K562 (cell line): ENCODE results near the gene EIF2S2. TPM values are rescaled to one million over a fixed set of nuclear protein-coding genes. Genes with fewer than 3 reads are reported as not detected.
"Not testable (repeated sequence)": the region's sequence is repeated elsewhere in the genome, so short reads cannot be mapped to it uniquely, and the experiment has no call there.

Source experiments
- ATAC-seq: fragments of 200-7000 bp; cut with Tn5 transposase; 3 replicates; pipeline ENCODE4 v1.9.1; 2020; ENCODE audit warnings: moderate library complexity
- BruUV-seq: library from RNA; stranded (reverse); fragments of 400-500 nt; replicated peaks from 2 replicates; lab custom pipeline; 2021; lab: Mats Ljungman, UMichigan
- CTCF ChIA-PET: fragments of 300-600 bp; formaldehyde crosslinking; extraction: SDS; loops from one replicate; lab custom pipeline; 2021; ENCODE audit warnings: low intra/inter-chr PET ratio; lab: Yijun Ruan, JAX
- POLR2A ChIA-PET: fragments of 300-600, 350-650 bp; sonication (Branson Sonifier 250); formaldehyde crosslinking; extraction: SDS; loops from one replicate; lab custom pipeline; 2021; ENCODE audit warnings: antibody characterized with exemption, inconsistent platforms; lab: Yijun Ruan, JAX
- DNase-seq, 4 experiments: peaks; one replicate each; pipeline versions ENCODE4 v3.0.0 to v3.0.0-alpha.2; 2011 to 2018; ENCODE audit warnings: low spot score in 3 of 4, mixed read lengths in 3 of 4; ENCODE audit errors: extremely low read depth in 1 of 4
- FAIRE-seq: peaks from 2 replicates; lab custom pipeline; 2011; peaks lifted over from hg19 to GRCh38; lab: Jason Lieb, UNC
- H2AFZ ChIP-seq: 2 replicates; pipeline ENCODE4 v1.6.0; 2011; ENCODE audit warnings: low read depth, low read length, control low read depth, inconsistent platforms
- H3K27ac ChIP-seq: fragments of 200-600 bp; 3 replicates; pipeline ENCODE4 v1.8.0; 2011; ENCODE audit warnings: low read depth, mild to moderate bottlenecking, control low read depth, inconsistent platforms, low read length, moderate library complexity, mixed read lengths; ENCODE audit errors: extremely low read depth
- H3K27me3 ChIP-seq, 2 experiments: fragments of 300-600 bp in 1 of 2; 2 replicates in 1 of 2; 3 replicates in 1 of 2; pipeline versions ENCODE4 v1.6.0 to v1.8.0; 2011; ENCODE audit warnings: inconsistent platforms in 2 of 2, low read length in 2 of 2, mild to moderate bottlenecking in 1 of 2, mixed read lengths in 1 of 2, moderate library complexity in 1 of 2; ENCODE audit not compliant: control insufficient read depth in 2 of 2, insufficient read depth in 2 of 2
- H3K36me3 ChIP-seq: fragments of 300-600 bp; 3 replicates; pipeline ENCODE4 v1.8.0; 2011; ENCODE audit warnings: mild to moderate bottlenecking, low read length, inconsistent platforms; ENCODE audit not compliant: control insufficient read depth, insufficient read depth
- H3K4me1 ChIP-seq, 2 experiments: fragments of 200-600 bp in 1 of 2; replicated peaks in 1 of 2; 2 replicates in 1 of 2; 3 replicates in 1 of 2; pipeline versions ENCODE4 v1.5.1 to v1.8.0; 2011; ENCODE audit warnings: inconsistent platforms in 2 of 2, low read length in 2 of 2, mild to moderate bottlenecking in 1 of 2, mixed read lengths in 1 of 2, moderate library complexity in 1 of 2; ENCODE audit not compliant: control insufficient read depth in 2 of 2, insufficient read depth in 2 of 2
- H3K4me2 ChIP-seq: 2 replicates; pipeline ENCODE4 v1.6.1; 2011; ENCODE audit warnings: low read length, control low read depth, inconsistent platforms, mixed read lengths; ENCODE audit not compliant: insufficient read depth
- H3K4me3 ChIP-seq: fragments of 200-600 bp; sonication (generic), shearing (Covaris generic); 2 replicates; pipeline ENCODE4 v1.5.1; 2016; ENCODE audit warnings: control low read depth, inconsistent platforms
- H3K79me2 ChIP-seq: fragments of 200-600 bp; 3 replicates; pipeline ENCODE4 v1.8.0; 2011; ENCODE audit warnings: low read length, inconsistent platforms; ENCODE audit not compliant: control insufficient read depth, insufficient read depth
- H3K9ac ChIP-seq, 2 experiments: 2 replicates each; pipeline versions ENCODE4 v1.6.0 to v1.6.1; 2011; ENCODE audit warnings: low read depth in 2 of 2, low read length in 2 of 2, control low read depth in 1 of 2, inconsistent platforms in 1 of 2, mild to moderate bottlenecking in 1 of 2, mixed read lengths in 1 of 2; ENCODE audit not compliant: insufficient read depth in 1 of 2
- H3K9me1 ChIP-seq: one replicate; pipeline ENCODE4 v1.6.0; 2011; ENCODE audit warnings: inconsistent platforms, mild to moderate bottlenecking, low read length, moderate library complexity; ENCODE audit not compliant: control insufficient read depth, insufficient read depth
- H3K9me3 ChIP-seq: replicated peaks from 2 replicates; pipeline ENCODE4 v1.5.1; 2011; ENCODE audit warnings: low read depth, low read length, inconsistent platforms; ENCODE audit not compliant: control insufficient read depth, insufficient read depth
- H4K20me1 ChIP-seq: replicated peaks from 2 replicates; pipeline ENCODE4 v1.6.1; 2011; ENCODE audit warnings: low read length, inconsistent platforms, mixed read lengths; ENCODE audit not compliant: control insufficient read depth, insufficient read depth
- ESRRA ChIP-seq: fragments of 450-650 bp; IDR thresholded peaks from 2 replicates; pipeline ENCODE4 v1.6.1; 2014; ENCODE audit warnings: low read depth, mild to moderate bottlenecking, moderate library complexity, borderline replicate concordance
- L3MBTL2 ChIP-seq: fragments of 450-650 bp; IDR thresholded peaks from 2 replicates; pipeline ENCODE4 v1.6.1; 2016; ENCODE audit warnings: mild to moderate bottlenecking, moderate library complexity
- MEIS2 ChIP-seq: fragments of 450-650 bp; IDR thresholded peaks from 2 replicates; pipeline ENCODE4 v1.6.1; 2014; ENCODE audit warnings: mild to moderate bottlenecking; ENCODE audit not compliant: partially characterized antibody
- PKNOX1 ChIP-seq: fragments of 450-650 bp; IDR thresholded peaks from 2 replicates; pipeline ENCODE4 v1.6.1; 2016
- SMAD4 ChIP-seq: fragments of 250-450 bp; sonication (Bioruptor Pico); conservative IDR thresholded peaks from 2 replicates; pipeline ENCODE4 v1.8.0; 2021; ENCODE audit warnings: inconsistent platforms, mild to moderate bottlenecking, moderate library complexity
- TOE1 ChIP-seq, 2 experiments: fragments of 450-650 bp in 1 of 2; sonication (generic) in 1 of 2; formaldehyde crosslinking in 1 of 2; IDR thresholded peaks; 2 replicates each; pipeline versions ENCODE4 v1.7.1 to v1.8.0; 2016 to 2022; ENCODE audit warnings: borderline replicate concordance in 2 of 2, mild to moderate bottlenecking in 2 of 2, antibody characterized with exemption in 1 of 2, inconsistent platforms in 1 of 2, low read depth in 1 of 2, missing genetic modification reagents in 1 of 2, moderate library complexity in 1 of 2
- WGBS: fragments of 100-300 bp; shearing (Covaris generic); methylation state at CpG from one replicate; pipeline ENCODE4 v1.1.6; 2016; ENCODE audit warnings: low coverage, mixed read lengths; ENCODE audit not compliant: insufficient coverage; ENCODE audit errors: missing lambda C conversion rate; 5-methylcytosine and 5-hydroxymethylcytosine counted together
- in situ Hi-C: fragments of 300-500 bp; cut with MboI; formaldehyde crosslinking; loops from 4 replicates; pipeline ENCODE4 v1.15.0; 2018; ENCODE audit warnings: inconsistent platforms, mixed read lengths
- intact Hi-C: fragments of 100-400 bp; cut with micrococcal nuclease; formaldehyde crosslinking; loops from 2 replicates; pipeline ENCODE4 v1.14.2; 2022
- polyA plus RNA-seq, 8 experiments: library from polyadenylated mRNA; depleted of rRNA in 4 of 8; stranded (reverse) in 5 of 8; unstranded in 3 of 8; fragments of >200 nt; fragmentation: Nextera tagmentation in 2 of 8; fragmentation: Illumina TruSeq in 1 of 8; extraction: Ambion mirVana in 2 of 8; extraction: Trizol in 1 of 8; gene quantifications; 2 replicates each; pipeline versions ENCODE4 v1.2.1 to v1.2.3, GENCODE V29; 2011 to 2014; ENCODE audit warnings: inconsistent platforms in 1 of 8, missing spikeins in 1 of 8
- total RNA-seq, 7 experiments: library from RNA; depleted of rRNA in 6 of 7; stranded (reverse); fragments of >200 nt in 6 of 7; fragmentation: Illumina TruSeq in 2 of 7; extraction: Trizol in 2 of 7; gene quantifications; 2 replicates each; pipeline versions ENCODE4 v1.2.1 to v1.2.3, GENCODE V29; 2011 to 2021; ENCODE audit warnings: low replicate concordance in 1 of 7
- TF ChIP-seq, protein P1 (sequence below), 2 experiments: fragments of 450-650 bp in 1 of 2; IDR thresholded peaks; 2 replicates each; pipeline ENCODE4 v1.6.1; 2011 to 2017; ENCODE audit warnings: low read depth in 2 of 2, antibody characterized with exemption in 1 of 2, borderline replicate concordance in 1 of 2, low read length in 1 of 2, mild to moderate bottlenecking in 1 of 2, mixed read lengths in 1 of 2; ENCODE audit not compliant: control insufficient read depth in 1 of 2
- TF ChIP-seq, protein P2 (sequence below): fragments of 450-650 bp; IDR thresholded peaks from 2 replicates; pipeline ENCODE4 v1.6.1; 2016; ENCODE audit warnings: antibody characterized with exemption
- TF ChIP-seq, protein P3 (sequence below), 2 experiments: IDR thresholded peaks in 1 of 2; conservative IDR thresholded peaks in 1 of 2; 2 replicates each; pipeline ENCODE4 v1.6.1; 2016; ENCODE audit warnings: low read depth in 2 of 2, mild to moderate bottlenecking in 1 of 2, missing compliant biosample characterization in 1 of 2, missing genetic modification characterization in 1 of 2, moderate library complexity in 1 of 2

EIF2S2 gene
- total and polyA plus RNA-seq, 9 of the 15 experiments (the other 6 are each of a cell fraction or from before 2014, with no cell fraction given) = 79.7 to 220 (median 154) TPM

- TF ChIP-seq, protein P1, sequence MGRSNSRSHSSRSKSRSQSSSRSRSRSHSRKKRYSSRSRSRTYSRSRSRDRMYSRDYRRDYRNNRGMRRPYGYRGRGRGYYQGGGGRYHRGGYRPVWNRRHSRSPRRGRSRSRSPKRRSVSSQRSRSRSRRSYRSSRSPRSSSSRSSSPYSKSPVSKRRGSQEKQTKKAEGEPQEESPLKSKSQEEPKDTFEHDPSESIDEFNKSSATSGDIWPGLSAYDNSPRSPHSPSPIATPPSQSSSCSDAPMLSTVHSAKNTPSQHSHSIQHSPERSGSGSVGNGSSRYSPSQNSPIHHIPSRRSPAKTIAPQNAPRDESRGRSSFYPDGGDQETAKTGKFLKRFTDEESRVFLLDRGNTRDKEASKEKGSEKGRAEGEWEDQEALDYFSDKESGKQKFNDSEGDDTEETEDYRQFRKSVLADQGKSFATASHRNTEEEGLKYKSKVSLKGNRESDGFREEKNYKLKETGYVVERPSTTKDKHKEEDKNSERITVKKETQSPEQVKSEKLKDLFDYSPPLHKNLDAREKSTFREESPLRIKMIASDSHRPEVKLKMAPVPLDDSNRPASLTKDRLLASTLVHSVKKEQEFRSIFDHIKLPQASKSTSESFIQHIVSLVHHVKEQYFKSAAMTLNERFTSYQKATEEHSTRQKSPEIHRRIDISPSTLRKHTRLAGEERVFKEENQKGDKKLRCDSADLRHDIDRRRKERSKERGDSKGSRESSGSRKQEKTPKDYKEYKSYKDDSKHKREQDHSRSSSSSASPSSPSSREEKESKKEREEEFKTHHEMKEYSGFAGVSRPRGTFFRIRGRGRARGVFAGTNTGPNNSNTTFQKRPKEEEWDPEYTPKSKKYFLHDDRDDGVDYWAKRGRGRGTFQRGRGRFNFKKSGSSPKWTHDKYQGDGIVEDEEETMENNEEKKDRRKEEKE (IDR thresholded peaks at IDR 0.05; ENCODE audit: borderline replicate concordance in 1 of 2, control insufficient read depth in 1 of 2, low read depth in 2 of 2, low read length in 1 of 2) = no peak
- TF ChIP-seq L3MBTL2 (no peak), ESRRA (no peak)
- TF ChIP-seq, protein P2, sequence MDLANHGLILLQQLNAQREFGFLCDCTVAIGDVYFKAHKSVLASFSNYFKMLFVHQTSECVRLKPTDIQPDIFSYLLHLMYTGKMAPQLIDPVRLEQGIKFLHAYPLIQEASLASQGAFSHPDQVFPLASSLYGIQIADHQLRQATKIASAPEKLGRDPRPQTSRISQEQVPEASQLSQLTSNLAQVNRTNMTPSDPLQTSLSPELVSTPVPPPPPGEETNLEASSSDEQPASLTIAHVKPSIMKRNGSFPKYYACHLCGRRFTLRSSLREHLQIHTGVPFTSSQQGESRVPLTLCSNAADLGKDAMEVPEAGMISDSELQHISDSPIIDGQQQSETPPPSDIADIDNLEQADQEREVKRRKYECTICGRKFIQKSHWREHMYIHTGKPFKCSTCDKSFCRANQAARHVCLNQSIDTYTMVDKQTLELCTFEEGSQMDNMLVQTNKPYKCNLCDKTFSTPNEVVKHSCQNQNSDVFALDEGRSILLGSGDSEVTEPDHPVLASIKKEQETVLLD = no peak
Observed at GRCh38 chr20:34155836-34156235, 43.8 kb upstream of the EIF2S2 start (continued).

DNA sequence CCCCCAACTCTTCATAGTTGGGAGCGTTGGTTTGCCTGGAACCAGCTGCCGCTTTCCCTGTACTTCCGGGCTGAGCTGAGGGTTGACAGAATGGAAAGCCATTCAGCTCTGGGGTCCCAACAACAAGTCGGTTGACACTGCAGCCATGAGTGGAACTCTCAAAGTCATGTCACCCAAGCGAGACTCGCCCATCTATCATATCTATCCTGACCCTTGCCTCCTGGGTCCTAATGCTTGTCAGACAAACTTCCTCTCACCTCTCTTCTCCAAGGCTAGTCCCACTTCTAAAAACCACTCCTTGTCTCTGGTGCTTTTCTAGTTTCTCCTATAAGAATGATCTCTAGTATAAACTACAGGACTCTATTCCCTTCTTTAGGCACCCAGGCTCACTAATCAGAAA is 41.1 kb upstream of the EIF2S2 start:
- CTCF ChIA-PET; H3K9me1 ChIP-seq; H4K20me1 ChIP-seq; ATAC-seq; H3K27me3 ChIP-seq; H3K79me2 ChIP-seq; H3K9ac ChIP-seq; FAIRE-seq; H3K4me3 ChIP-seq; in situ Hi-C loops; intact Hi-C loops; H3K9me3 ChIP-seq; H3K4me1 ChIP-seq; BruUV-seq; H3K27ac ChIP-seq; H3K36me3 ChIP-seq; DNase-seq; TF ChIP-seq TOE1 (CRISPR knock-in tag; IDR thresholded peaks at IDR 0.05; ENCODE audit: borderline replicate concordance, low read depth): not testable (repeated sequence)
- POLR2A ChIA-PET = interaction anchor here (1.0 kb wide), 1 partner anchor 25 kb away, joined by 4 read pairs; no protein-coding TSS in a partner anchor
- 0 out of 2 replicates have a peak, but pooled peaks have one; percentile 18 for TF ChIP-seq SMAD4
- TF ChIP-seq TOE1 (IDR thresholded peaks at IDR 0.05; ENCODE audit: borderline replicate concordance) = 0 out of 2 replicates have a peak, but pooled peaks have one; percentile 28
- TF ChIP-seq, protein P3, sequence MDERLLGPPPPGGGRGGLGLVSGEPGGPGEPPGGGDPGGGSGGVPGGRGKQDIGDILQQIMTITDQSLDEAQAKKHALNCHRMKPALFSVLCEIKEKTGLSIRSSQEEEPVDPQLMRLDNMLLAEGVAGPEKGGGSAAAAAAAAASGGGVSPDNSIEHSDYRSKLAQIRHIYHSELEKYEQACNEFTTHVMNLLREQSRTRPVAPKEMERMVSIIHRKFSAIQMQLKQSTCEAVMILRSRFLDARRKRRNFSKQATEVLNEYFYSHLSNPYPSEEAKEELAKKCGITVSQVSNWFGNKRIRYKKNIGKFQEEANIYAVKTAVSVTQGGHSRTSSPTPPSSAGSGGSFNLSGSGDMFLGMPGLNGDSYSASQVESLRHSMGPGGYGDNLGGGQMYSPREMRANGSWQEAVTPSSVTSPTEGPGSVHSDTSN (CRISPR knock-in tag; IDR thresholded peaks at IDR 0.05; ENCODE audit: low read depth) = not testable (repeated sequence)
- TF ChIP-seq, protein P3 (tag; conservative IDR thresholded peaks at IDR 0.05; ENCODE audit: low read depth) = peak; percentile 41; the same call in 1 of the 2 replicates
- peak; percentile 71 for TF ChIP-seq MEIS2
- TF ChIP-seq PKNOX1 = peak; percentile 63
- H2AFZ ChIP-seq = peak overlapping the region; percentile 87
- WGBS = 19% methylated on average over 6 of the region's 6 CpGs
- peak overlapping the region; percentile 32; the same call in 1 of the 2 replicates for H3K4me2 ChIP-seq
